GM21717 (cell line): Measurements from ENCODE around the gene ALDH2.
"Not testable (repeated sequence)": the region's sequence is repeated elsewhere in the genome, so short reads cannot be mapped to it uniquely, and the experiment has no call there.

ENCODE experiments used
- ATAC-seq: cut with Tn5 transposase; IDR thresholded peaks from one replicate; pipeline ENCODE4 v1.9.1; 2021; ENCODE audit warnings: mild to moderate bottlenecking, moderate library complexity; ENCODE audit not compliant: unreplicated experiment

Gene ALDH2

DNA sequence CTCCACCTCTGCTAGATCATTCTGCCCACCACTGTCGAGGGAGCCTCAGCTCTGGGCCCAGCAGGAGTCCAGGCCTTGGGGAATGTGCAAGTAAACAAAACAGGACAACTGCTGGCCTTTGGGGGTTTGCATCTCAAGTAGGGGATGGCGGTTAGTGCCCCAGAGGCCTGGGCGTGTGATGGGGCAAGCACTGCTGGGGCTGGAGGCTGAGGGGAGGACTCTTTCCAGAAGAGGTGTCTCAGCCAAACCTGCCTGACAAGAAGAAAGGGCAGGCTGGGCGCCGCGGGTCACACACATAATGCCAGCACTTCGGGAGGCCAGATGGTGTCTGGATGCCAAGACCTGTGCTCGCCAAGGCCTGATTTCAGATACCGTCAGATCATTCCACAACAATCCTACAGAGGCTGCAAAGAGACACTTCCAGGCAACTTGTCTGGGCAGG is 8.6 kb upstream of the ALDH2 start:
- no peak for ATAC-seq

DNA sequence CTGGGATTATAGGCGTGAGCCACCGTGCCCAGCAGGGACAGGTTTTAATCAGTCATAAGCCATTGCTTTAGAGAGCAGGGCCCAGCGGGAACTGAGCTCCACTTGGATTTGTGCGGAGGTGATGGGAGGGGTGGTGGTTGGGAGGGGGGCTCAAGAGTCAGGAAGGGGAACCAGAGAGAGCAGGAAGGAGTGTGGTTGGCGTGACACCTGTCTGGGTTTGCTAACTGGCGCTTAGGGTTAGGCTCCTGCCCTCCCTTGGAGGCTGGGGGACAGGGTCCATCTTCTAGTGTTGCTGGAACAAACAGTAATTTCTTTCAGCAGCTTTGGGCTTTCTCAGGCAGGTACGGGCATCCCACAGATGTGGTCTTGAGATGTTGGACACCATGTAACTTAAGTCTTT is 7.5 kb upstream of the ALDH2 start:
- no peak for ATAC-seq

DNA sequence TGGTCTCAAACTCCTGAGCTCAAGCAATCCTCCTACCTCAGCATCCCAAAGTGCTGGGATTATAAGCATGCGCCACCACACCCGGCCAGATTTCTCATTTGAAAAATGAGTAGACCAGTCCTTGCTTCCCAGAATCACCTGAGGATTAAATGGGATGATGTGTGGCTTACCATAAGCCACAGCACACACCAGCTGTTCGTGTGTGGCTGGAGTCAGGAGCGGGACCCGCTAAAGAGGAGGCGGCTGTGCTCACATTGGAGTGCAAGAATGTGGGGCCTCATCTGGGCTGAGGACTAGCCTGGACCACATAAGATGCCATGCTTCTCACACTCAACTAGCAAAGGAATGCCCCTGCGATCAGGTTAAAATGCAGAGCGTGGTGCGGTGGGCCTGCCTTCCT is 6.7 kb upstream of the ALDH2 start:
- ATAC-seq = no peak

DNA sequence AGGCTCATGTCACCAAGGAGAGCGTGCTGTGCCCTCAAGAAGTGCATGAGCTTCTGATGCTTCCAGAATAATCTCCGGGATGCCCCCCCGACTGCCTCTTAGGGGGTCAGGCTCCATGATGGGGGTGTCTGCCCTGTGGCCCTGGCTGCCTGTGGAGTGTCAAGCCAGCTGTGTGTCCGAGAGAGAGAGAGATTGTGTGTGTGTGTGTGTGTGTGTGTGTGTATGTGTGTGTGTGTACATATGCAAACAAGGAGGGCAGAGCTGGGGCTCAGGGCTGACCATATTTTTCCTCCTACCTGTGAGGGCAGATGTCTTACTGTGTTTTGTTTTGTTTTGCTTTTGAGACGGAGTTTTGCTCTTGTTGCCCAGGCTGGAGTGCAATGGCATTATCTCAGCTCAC is 5.6 kb upstream of the ALDH2 start:
- no peak for ATAC-seq

DNA sequence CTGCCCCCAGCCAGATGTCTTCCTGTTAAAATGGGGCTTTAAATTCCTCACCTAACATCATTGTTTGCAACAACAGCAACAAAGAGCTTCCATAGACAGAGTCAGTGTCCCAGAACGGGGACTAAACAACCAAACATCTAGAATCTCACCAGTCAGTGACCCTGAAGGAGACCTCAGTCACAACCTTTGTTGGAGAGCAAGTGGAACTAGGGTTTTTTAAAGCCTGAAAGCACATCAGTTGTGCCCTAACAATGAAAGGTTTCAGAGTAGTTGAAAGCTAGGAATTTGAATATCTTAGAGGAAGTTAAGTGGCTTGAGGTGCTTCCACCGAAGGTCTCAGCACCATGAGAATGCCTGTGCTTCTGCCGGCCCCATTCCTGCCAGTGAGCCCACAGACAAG is 5.0 kb upstream of the ALDH2 start:
- ATAC-seq = no peak

DNA sequence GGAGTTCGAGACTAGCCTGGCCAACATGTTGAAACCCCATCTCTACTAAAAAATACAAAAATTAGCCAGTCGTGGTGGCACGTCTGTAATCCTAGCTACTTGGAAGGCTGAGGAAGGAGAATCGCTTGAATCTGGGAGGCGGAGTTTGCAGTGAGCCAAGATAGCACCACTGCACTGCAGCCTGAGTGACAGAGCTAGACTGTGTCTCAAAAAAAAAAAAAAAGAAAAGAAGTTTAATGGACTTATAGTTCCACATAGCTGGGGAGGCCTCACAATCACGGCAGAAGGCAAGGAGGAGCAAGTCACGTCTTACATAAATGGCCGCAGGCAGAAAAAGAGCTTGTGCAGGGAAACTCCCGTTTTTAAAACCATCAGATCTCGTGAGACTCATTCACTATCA is 3.2 kb upstream of the ALDH2 start:
- ATAC-seq = not testable (repeated sequence)

DNA sequence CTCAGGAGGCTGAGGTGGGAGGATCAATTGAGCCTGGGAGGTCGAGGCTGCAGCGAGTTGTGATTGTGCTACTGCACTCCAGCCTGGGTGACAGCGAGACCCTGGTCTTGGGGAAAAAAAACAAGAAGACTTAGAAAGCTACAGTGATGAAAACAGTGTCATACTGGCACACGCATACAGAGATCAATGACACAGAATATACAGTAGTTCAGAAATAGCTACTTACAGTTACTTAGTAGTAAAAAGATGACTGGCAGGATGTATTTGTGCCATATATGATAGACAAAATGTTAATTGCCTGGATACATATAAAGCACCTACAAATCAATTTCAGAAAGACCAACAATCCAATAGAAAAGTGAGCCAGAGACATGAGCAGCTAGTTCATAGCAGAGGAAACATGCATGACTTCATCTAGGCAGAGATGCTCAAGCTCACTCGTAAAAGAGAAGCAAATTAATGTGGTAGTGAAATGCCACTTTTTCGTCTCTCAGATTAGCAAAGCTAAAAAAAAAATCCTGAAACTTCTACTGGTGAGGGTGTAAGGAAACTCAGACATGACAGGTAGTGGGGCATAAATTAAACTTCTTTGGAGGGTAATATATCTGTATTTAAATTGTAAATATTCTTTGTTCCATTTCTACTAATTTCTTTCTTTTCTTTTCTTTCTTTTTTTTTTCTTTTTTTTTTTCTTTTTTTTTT is 2.5 kb upstream of the ALDH2 start:
- no peak for ATAC-seq

DNA sequence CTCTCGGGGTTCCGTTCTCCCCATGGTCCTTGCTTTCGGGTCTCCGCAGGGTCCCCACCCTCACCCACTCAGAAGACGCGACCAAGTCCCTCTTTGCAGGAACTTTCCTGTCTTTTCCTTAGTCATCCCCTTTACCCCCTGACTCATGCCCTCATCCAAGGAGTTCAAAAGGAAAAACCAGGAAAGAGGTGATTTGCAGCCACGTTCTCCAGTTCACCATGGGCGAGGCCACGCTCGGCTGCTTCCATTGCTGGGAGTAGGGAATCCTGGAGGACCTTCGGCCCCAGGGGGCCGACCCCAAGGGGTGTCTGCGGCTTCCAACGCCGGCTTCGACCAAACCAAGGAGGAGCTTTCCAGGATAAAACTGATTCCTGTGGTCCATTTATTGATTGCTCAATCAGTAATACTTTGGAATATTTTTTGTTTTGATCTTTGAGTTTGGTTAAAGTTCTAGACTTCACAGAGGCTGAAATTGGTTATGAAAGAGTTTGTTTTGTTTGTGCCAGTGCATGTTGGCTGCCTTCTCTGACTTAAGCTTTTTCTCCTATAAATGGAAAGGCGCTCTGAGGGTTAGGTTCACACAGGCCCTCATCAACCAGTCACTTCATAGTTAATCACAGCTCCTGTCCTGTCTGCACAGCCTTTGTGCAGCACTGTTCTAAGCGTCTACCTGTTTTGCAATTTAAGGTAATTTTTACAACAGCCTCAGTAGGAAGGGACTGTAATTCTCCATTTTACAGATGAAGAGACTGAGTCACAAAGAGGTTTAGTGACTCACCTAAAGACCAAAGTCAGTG is 827 bp downstream of the ALDH2 start:
- no peak for ATAC-seq

DNA sequence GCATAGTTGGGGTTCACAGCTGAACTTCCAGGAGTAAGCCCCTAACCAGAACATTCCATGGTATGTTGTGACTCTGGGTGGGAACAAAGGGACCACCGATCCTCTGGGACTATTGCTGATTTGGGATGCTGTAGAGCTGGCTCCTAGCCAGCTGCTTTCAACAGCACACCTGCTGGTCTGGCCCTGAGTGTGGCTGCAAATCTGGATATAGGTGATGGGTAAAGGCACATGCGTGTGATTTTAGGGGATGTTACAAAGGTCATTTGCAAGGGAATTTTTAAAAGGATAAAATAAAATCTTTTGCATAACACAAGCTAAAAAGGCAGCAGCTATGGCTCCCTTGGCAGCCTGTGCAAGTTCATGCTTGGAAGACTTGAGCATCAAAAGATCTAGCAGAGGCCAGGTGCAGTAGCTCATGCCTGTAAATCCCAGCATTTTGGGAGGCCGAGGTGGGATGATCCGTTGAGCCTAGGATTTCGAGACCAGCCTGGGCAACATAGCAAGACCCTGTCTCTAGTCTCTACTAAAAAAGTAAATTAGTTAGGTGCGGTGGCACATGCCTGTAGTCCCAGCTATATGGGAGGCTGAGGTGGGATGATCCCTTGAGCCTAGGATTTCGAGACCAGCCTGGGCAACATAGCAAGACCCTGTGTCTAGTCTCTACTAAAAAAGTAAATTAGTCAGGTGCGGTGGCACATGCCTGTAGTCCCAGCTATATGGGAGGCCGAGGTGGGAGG is 1.6 kb downstream of the ALDH2 start:
- ATAC-seq = no peak

DNA sequence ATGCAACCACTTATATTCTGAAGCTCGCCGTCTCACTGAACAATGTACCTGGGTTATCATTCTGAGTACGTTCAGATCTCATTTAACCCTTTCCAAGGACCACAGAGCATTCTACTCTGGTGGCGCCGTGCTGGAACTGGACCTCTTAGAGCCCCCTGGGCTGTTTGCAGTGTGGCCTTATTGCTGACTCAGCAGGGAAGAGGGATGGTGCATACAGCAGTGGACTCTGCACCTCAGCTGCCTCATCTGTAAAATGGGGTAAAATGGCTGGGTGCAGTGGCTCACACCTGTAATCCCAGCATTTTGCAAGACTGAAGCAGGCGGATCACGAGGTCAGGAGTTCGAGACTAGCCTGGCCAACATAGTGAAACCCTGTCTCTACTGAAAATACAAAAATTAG is 2.9 kb downstream of the ALDH2 start:
- ATAC-seq = no peak

DNA sequence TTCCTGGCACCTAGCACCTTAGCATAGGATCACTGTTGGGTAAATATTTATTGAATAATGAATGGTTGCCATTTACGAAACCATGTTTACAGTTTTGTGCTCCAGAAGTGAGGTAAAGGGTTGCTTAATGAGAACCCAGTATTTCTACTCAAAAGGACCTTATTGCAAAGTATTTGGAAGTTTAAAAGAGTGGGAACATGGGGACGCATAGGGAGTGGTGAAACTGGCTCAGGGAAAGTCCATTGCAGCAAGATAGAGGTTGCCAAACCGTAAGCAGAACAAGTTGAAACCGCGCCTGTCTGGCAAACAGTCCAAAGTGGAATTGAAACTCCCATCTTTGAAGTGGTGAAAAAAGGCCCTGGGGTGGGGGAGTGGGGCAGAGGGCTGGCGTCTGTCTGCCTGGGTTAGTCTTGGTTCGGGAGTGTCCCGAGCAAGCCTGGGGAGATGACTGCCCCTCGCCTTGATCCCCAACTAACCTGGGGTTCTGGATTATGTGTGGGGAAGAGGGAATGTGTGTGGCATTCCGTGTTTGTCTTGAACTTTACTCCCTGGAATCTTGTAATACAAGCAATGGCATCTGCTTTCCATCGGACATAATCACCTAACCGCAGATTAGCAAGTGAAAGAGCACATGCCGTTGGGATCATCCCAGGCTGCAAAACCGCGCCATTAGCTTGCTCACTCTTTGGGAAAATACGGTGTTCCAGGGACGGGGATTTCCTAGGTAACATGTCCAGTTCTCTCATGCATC is 7.2 kb downstream of the ALDH2 start:
- peak; percentile 54 for ATAC-seq

DNA sequence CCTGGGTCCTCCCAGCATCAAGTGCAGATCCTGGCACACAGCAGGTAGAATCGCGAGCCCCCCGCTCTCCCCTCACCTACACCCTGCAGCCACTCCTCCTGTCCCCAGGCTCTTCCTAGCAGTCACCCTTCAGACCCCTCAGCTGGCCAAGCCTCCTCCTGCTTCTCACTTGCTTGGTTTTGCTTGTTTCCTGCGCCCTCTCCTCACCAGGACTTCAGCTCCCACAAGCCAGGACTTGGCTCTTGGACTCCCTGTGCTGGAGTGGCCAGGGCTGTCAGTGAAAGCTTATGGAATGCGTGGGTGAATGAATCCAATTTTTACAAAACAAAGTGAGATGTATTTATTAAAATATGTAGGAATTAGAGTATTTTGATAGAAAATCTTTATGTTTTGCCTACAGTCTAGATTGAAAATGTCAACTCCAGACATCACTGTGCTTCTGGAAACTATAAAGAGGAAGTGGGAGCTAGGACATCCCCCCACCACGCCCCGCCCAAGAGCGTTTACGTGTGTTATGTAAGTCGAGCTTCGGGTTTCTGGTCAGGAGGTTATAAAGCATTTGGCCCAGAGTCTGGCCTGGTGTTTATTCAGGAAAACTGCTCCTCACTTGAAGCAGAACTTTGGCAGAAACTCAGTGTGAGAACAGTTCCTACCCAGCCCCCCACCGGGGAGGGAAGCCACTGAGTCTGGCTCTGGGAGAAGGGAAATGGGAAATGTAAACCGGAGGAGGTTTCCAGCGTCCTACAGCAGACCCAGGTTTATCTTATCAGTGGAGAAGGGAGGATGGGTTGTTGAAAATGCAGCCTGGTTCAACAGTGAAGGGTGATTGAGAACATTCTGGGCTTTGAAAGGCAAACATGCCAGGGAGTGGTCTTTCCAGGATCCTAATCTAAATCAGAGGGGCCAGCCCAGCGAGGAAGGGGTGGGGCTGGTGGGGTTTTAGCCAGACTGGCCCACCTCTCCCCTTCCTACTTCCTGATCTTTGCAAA is 8.8 kb downstream of the ALDH2 start:
- peak; percentile 64 for ATAC-seq

DNA sequence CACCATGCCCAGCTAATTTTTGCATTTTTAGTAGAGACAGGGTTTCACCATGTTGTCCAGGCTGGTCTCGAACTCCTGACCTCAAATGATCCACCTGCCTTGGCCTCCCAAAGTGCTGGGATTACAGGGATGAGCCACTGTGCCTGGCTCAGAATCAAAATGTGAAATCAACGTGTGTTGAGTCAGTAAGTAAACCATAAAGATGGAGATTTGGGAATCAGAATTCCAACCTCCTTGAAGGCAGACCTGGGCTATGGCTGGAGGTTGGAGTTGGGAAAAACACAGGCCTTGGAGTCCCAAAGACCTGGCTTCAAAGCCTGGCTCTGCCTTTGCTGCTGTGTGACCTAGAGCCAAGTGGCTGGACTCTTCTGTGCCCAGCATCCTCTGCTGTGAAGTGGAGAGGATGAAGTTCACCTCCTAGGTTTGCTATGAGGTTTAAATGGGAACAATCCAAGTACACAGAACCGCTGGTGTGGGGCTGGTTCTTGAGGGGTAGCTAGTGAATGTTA is 10.2 kb downstream of the ALDH2 start:
- ATAC-seq = no peak

DNA sequence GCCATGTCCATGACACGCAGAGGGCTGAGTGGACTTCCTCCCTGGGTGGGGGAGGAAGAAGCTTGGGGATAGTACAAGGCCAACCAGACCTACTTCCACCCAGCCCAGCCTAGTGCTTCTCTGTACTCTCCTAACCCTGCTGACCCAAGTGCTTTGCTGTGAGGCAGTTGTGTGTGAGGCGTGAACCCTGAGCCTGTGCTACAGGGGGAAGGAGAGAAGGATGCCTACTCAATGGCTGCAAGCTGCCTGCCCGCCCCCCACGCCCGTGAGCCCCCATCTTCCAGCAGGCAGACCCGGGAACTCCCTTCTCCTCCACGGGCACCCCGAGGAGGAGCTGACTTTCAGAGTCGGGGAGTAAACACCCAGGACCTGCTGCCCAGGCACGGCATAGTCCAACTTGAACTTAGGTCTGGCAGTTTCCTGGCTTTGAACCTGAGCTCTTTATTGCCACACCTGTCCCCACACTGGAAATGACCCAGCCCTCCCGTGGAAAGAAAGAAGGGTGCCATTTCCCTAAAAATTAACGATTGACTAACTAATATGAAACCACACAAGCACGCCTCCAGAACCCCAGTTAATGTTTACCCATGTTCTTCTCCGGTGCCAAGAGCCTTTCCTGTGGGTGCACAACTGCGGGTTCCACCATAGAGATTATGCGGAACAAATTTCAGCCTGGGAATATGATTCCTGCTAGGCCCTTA is 10.8 kb downstream of the ALDH2 start:
- ATAC-seq = no peak

DNA sequence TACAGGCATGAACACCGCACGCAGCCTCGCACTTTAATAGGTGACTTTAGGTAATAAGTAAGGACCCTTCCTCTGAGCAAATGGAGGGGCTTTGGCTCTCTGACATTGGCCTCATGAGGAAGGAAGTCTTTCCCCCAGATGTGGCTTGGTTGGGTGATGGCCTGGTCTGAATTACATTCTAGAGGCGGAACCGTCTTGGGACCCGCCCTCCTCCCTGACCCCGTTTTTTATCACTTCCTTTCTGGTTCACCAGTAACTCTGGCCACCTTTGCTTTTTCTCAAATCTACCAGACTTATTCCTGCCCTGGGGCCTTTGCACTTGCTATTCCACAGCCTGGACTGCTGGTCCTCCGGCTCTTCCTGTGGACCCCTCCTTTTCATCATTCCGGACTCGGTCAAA is 13.4 kb downstream of the ALDH2 start:
- ATAC-seq = no peak

DNA sequence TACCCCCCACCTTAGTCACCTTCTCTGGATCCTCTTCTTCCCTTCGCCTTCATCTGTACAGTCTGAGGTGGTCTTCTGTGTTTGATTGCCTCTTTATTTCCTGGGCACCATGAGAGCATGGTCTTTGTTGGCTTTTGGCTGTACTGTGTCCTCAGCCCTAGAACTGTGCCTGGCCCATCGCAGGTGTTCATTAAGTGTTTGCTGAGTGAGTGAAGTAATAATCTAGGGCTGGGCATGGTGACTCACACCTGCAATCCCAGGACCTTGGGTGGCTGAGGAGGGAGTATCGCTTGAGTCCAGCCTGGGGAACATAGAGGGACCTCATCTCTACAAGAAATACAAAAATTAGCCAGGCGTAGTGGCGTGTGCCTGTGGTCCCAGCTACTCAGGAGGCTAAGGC is 13.9 kb downstream of the ALDH2 start:
- ATAC-seq = no peak

DNA sequence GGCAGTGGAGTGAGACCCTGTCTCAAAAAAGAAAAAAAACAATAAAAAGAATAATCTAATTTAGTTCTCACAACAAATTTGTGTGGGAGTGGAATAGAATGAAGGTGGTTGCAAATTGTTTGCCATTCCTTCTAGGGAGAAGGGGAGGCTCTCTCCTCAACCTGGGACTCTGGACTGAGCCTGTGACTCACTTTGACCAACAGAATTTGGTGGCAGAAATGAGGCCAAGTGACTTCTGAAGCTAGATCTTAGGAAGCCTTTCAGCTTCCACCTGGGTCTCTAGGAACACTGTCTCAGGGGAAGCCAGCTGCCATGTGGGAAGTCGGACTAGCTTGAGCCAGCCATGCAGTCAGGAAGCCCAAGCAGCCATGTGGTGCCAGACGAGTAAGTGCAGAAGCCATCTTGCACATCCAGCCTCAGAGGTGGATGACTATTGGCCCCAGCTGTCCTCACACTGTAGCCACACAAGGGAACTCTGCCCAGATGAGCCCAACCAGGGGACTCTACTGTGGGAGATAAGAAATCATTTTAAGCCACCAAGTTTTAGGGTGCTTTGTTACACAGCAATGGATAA is 14.4 kb downstream of the ALDH2 start:
- no peak for ATAC-seq

DNA sequence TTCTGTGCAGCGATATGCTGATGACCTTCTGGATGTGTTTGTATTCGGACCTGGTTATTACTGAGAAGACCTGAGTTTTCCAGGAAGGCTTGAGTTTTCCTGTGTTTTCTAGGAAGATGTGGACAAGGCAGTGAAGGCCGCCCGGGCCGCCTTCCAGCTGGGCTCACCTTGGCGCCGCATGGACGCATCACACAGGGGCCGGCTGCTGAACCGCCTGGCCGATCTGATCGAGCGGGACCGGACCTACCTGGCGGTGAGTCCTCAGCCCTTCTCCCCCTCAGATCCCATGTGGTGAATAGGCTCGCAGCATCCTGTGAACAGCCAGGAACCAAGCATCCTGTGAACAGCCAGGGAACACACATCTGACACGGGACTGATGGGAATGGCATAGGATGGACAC is 16.3 kb downstream of the ALDH2 start:
- no peak for ATAC-seq

DNA sequence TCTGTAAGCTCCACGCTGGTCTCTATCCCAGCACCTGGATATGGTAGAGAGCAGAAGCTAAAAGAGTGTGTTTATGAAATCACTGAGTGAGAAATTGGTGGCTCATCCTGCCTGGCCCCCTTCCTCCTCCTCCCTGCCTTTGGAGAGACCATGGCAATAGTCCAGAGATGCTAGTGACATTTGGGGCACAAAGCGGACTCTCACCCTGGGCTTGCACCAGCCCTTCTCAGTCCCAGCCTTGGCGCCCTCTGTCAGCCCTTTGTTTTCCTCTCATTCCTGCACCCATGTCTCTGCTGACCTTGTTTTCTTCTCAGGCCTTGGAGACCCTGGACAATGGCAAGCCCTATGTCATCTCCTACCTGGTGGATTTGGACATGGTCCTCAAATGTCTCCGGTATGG is 18.2 kb downstream of the ALDH2 start:
- ATAC-seq = no peak
